Kidney (tissue), 14 donors: ENCODE results near the gene KCNAB1. TPM values are rescaled to one million over a fixed set of nuclear protein-coding genes. Genes with fewer than 3 reads are reported as not detected.

Experiments used
- DNase-seq, 5 donors: peaks; one replicate each; pipeline ENCODE4 v3.0.0-alpha.2; 2013 to 2020
- FAIRE-seq: peaks from 2 replicates; lab custom pipeline; 2012; peaks lifted over from hg19 to GRCh38; lab: Jason Lieb, UNC
- H3K27ac ChIP-seq, 2 donors: one replicate each; pipeline ENCODE4 v1.7.0; 2013; ENCODE audit warnings: low read depth in 2 of 2, low read length in 2 of 2, inconsistent platforms in 1 of 2
- H3K27me3 ChIP-seq: one replicate; pipeline ENCODE4 v1.7.1; 2013; ENCODE audit warnings: low read length, inconsistent platforms; ENCODE audit not compliant: control insufficient read depth, insufficient read depth
- H3K36me3 ChIP-seq, 3 donors: one replicate each; pipeline versions ENCODE4 v1.7.0 to v1.7.1; 2013; ENCODE audit warnings: low read length in 3 of 3, control low read depth in 1 of 3, inconsistent platforms in 1 of 3; ENCODE audit not compliant: insufficient read depth in 3 of 3, control insufficient read depth in 2 of 3
- H3K4me1 ChIP-seq, 3 donors: one replicate each; pipeline versions ENCODE4 v1.7.0 to v1.7.1; 2013; ENCODE audit warnings: low read length in 3 of 3, inconsistent platforms in 1 of 3, low read depth in 1 of 3; ENCODE audit not compliant: control insufficient read depth in 2 of 3, insufficient read depth in 2 of 3
- H3K4me3 ChIP-seq, 3 donors: one replicate each; pipeline versions ENCODE4 v1.7.0 to v1.8.1; 2013; ENCODE audit warnings: low read length in 3 of 3, control low read depth in 1 of 3, inconsistent platforms in 1 of 3
- H3K9ac ChIP-seq, 3 donors: one replicate each; pipeline versions ENCODE4 v1.7.0 to v1.7.1; 2013; ENCODE audit warnings: low read length in 3 of 3, control low read depth in 1 of 3, inconsistent platforms in 1 of 3
- H3K9me3 ChIP-seq, 3 donors: one replicate each; pipeline versions ENCODE4 v1.7.0 to v1.7.1; 2013; ENCODE audit warnings: low read length in 3 of 3, control low read depth in 1 of 3, inconsistent platforms in 1 of 3; ENCODE audit not compliant: control insufficient read depth in 2 of 3, insufficient read depth in 1 of 3
- intact Hi-C: fragments of 100-400 bp; cut with DNase I; formaldehyde crosslinking; loops from one replicate; pipeline ENCODE4 v1.11.1; 2022
- polyA plus RNA-seq: library from polyadenylated mRNA; stranded (reverse); fragments of 350-450 nt; fragmentation: Illumina TruSeq; extraction: RNeasy Lipid Tissue Mini Kit (QIAGEN cat#74804); gene quantifications from one replicate; pipeline ENCODE4 v1.2.3, GENCODE V29; 2014; ENCODE audit warnings: low read depth, low replicate concordance; ENCODE audit not compliant: insufficient read depth
- total RNA-seq: library from RNA; stranded (reverse); fragmentation: NEBNext Ultra II Directional; extraction: Animal tissue kit (Norgen Biotek cat#: 25700); gene quantifications from one replicate; pipeline ENCODE4 v1.2.1, GENCODE V29; 2021
- TF ChIP-seq, protein P1 (sequence below): IDR thresholded peaks from 3 replicates; pipeline ENCODE4 v1.5.1; 2012; ENCODE audit warnings: mild to moderate bottlenecking, moderate library complexity, borderline replicate concordance; ENCODE audit not compliant: insufficient read depth; ENCODE audit errors: extremely low read depth
- donor health status: control.
- donor health status: control.
- donor health status: control.
- donor health status: control.
- donor health status: control.
- donor health status: DM: yes; HTN: yes; CAD: no.
- donor health status: Normal renal cell carcinoma (clear cell type).

The KCNAB1 gene
- total and polyA plus RNA-seq, 2 donors from 2014 or later = 1.7 to 6.6 TPM

DNA sequence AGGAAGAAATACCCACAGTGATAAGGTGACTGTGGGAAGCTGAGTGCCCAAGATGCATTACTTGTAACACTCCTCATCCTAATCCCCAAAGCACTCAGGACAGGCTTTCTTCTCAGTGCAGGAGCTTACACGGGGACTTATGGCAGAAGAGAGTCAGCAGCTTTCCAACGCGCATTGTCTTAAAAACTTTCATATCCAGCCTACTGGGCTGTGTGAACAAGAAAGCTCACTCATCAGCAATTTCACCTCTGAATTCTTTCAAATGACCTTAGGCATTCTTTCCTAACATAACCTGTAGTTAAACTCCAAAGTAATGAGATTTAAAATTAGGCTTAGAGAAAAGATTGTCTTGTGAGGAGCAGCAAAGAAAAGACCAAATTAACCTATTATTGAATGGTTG is 132.3 kb downstream of the KCNAB1 start:
- FAIRE-seq (no peak), DNase-seq (peak in 2 of 5 donors; percentile 19 to 40)
- H3K9ac ChIP-seq = no peak overlapping the region
- no peaks in the 10 kb centered on the region for H3K4me1 ChIP-seq
- H3K4me3 ChIP-seq = no peak overlapping the region
- TF ChIP-seq, protein P1, sequence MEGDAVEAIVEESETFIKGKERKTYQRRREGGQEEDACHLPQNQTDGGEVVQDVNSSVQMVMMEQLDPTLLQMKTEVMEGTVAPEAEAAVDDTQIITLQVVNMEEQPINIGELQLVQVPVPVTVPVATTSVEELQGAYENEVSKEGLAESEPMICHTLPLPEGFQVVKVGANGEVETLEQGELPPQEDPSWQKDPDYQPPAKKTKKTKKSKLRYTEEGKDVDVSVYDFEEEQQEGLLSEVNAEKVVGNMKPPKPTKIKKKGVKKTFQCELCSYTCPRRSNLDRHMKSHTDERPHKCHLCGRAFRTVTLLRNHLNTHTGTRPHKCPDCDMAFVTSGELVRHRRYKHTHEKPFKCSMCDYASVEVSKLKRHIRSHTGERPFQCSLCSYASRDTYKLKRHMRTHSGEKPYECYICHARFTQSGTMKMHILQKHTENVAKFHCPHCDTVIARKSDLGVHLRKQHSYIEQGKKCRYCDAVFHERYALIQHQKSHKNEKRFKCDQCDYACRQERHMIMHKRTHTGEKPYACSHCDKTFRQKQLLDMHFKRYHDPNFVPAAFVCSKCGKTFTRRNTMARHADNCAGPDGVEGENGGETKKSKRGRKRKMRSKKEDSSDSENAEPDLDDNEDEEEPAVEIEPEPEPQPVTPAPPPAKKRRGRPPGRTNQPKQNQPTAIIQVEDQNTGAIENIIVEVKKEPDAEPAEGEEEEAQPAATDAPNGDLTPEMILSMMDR = no peak
- no peak overlapping the region for H3K27ac ChIP-seq
- H3K36me3 ChIP-seq = no peaks in the 10 kb centered on the region
- intact Hi-C loops = no loop called here
- H3K9me3 ChIP-seq = no peaks in the 10 kb centered on the region
- no peaks in the 10 kb centered on the region for H3K27me3 ChIP-seq

DNA sequence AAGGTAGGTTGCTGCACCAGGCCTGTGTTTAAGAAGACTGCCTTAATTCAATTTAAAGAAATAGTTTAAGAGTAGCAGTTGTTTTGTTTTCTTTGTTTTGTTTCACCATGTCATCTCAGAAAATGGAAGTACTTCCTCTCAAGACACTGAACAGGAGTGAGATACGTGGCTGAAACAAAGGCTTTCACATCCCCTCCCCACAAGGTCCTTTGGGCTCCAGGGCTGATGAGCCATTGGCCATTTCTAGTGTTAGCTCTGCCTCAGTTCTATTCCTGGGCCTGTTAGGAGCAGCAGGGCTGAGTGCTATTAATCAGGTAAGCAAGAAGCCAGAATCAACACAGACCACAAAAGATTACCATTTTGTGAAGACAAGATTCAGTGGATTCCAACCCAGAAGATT is 132.8 kb downstream of the KCNAB1 start:
- H3K4me3 ChIP-seq = no peak overlapping the region
- DNase-seq = no peak
- H3K4me1 ChIP-seq = no peaks in the 10 kb centered on the region
- no peaks in the 10 kb centered on the region for H3K36me3 ChIP-seq
- H3K9ac ChIP-seq = no peak overlapping the region
- H3K27me3 ChIP-seq = no peaks in the 10 kb centered on the region
- no peaks in the 10 kb centered on the region for H3K9me3 ChIP-seq
- intact Hi-C loops = no loop called here
- no peak for FAIRE-seq
- TF ChIP-seq, protein P1 = no peak
- no peak overlapping the region for H3K27ac ChIP-seq

DNA sequence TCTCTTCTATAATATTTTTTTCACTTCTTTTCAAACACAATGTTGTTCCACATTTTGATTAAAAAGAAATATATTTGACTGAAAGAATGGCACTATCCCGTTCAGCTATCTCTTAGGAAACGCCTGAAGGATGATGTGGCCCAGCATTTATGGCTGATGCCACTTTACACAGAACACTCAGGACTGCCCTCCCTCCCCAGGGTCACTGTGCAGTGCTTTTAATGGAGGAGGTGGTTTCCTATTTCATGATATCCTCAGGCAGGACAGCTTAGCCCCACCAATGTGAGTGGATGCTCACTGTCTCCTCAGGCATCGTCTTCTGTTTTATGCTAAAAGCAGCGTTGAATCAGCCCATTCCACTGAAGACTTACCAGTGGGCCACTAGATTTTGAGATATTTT is 135.9 kb downstream of the KCNAB1 start:
- TF ChIP-seq, protein P1 = no peak
- Histone ChIP-seq H3K27me3 (no peaks in the 10 kb centered on the region), H3K9me3 (no peaks in the 10 kb centered on the region), H3K36me3 (no peaks in the 10 kb centered on the region), H3K9ac (no peak overlapping the region), H3K27ac (no peak overlapping the region), H3K4me1 (no peaks in the 10 kb centered on the region), H3K4me3 (no peak overlapping the region)
- intact Hi-C loops = no loop called here
- FAIRE-seq = no peak
- DNase-seq = no peak

DNA sequence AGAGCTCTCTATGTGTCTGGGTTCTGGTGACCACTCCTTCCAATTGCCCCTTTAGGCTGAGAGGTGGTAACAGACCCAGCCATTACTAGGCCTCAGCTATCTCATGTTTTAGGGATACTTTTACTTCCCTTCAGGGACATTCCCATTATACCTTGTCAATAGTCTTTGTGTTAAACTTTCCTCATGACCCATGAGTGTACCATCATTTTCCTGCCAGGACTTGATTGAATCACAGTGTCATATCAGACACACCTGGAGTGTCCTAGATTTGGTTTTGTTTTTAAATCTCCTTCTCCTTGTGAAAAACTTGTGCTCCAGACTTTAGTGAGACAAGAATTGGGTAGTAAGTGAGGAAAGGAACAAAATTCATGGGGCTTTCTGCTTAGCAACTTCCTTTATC is 136.6 kb downstream of the KCNAB1 start:
- H3K36me3 ChIP-seq = no peaks in the 10 kb centered on the region
- no peaks in the 10 kb centered on the region for H3K4me1 ChIP-seq
- H3K9me3 ChIP-seq = no peaks in the 10 kb centered on the region
- intact Hi-C loops = no loop called here
- H3K27ac ChIP-seq = no peak overlapping the region
- DNase-seq (no peak), FAIRE-seq (no peak)
- H3K9ac ChIP-seq = no peak overlapping the region
- no peaks in the 10 kb centered on the region for H3K27me3 ChIP-seq
- H3K4me3 ChIP-seq = no peak overlapping the region
- TF ChIP-seq, protein P1 = no peak
